Neutrophil (primary cell): ENCODE results near the gene CARF.

Source experiments
- H3K27ac ChIP-seq: fragments of 200-600 bp; sonication (generic); 2 replicates; pipeline ENCODE4 v1.5.1; 2016; ENCODE audit warnings: mild to moderate bottlenecking, moderate library complexity
- H3K27me3 ChIP-seq: fragments of 200-600 bp; sonication (generic); 2 replicates; pipeline ENCODE4 v1.6.0; 2016; ENCODE audit warnings: mild to moderate bottlenecking
- H3K36me3 ChIP-seq: fragments of 200-600 bp; sonication (generic); 2 replicates; pipeline ENCODE4 v1.5.1; 2017
- H3K4me1 ChIP-seq, 2 experiments: fragments of 200-600 bp in 1 of 2; sonication (generic) in 1 of 2; 1 replicate in 1 of 2; 2 replicates in 1 of 2; pipeline versions ENCODE4 v1.5.1 to v1.6.1; 2013 to 2016; ENCODE audit warnings: low read depth in 1 of 2, low read length in 1 of 2, mild to moderate bottlenecking in 1 of 2, moderate library complexity in 1 of 2; ENCODE audit not compliant: control insufficient read depth in 1 of 2, insufficient read depth in 1 of 2
- H3K4me3 ChIP-seq, 2 experiments: fragments of 200-600 bp in 1 of 2; sonication (generic) in 1 of 2; 1 replicate in 1 of 2; 2 replicates in 1 of 2; pipeline ENCODE4 v1.5.1; 2013 to 2016; ENCODE audit warnings: low read depth in 1 of 2, low read length in 1 of 2, mild to moderate bottlenecking in 1 of 2, moderate library complexity in 1 of 2
- H3K9me3 ChIP-seq: fragments of 200-600 bp; sonication (generic); 2 replicates; pipeline ENCODE4 v1.5.1; 2016
- TF ChIP-seq, protein P1 (sequence below): fragments of 200-600 bp; sonication (generic); IDR thresholded peaks from 2 replicates; pipeline ENCODE4 v1.5.1; 2016; ENCODE audit warnings: antibody characterized with exemption

Gene CARF

GRCh38 chr2:203021991-203022390 lies 109.9 kb downstream of the CARF start:
- TF ChIP-seq, protein P1, sequence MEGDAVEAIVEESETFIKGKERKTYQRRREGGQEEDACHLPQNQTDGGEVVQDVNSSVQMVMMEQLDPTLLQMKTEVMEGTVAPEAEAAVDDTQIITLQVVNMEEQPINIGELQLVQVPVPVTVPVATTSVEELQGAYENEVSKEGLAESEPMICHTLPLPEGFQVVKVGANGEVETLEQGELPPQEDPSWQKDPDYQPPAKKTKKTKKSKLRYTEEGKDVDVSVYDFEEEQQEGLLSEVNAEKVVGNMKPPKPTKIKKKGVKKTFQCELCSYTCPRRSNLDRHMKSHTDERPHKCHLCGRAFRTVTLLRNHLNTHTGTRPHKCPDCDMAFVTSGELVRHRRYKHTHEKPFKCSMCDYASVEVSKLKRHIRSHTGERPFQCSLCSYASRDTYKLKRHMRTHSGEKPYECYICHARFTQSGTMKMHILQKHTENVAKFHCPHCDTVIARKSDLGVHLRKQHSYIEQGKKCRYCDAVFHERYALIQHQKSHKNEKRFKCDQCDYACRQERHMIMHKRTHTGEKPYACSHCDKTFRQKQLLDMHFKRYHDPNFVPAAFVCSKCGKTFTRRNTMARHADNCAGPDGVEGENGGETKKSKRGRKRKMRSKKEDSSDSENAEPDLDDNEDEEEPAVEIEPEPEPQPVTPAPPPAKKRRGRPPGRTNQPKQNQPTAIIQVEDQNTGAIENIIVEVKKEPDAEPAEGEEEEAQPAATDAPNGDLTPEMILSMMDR, result no peak
- Histone ChIP-seq H3K27me3 (no peaks in the 10 kb centered on the region), H3K27ac (no peak overlapping the region), H3K4me1 (no peaks in the 10 kb centered on the region), H3K9me3 (no peaks in the 10 kb centered on the region), H3K36me3 (no peaks in the 10 kb centered on the region), H3K4me3 (no peak overlapping the region)

DNA sequence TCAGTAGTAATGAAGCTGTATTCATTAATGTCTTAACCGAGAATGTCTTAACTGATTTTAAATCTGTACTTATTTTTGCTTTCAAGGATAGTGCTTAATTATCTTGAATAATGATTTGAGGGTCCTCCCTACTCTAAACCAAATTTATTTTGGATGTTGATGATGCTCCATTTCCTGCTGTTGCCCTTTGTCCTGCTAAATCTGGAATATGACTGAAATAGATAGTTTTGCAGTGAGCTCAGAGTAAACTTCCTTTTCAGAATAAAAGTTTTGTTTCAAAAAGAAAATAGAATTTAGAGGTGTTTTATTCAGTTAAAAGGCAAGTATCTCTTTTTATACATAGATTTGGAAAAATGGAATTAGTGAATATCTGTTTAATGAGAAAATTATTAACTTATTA lies 110.7 kb downstream of the CARF start:
- Histone ChIP-seq H3K9me3 (no peaks in the 10 kb centered on the region), H3K4me1 (no peaks in the 10 kb centered on the region), H3K36me3 (no peaks in the 10 kb centered on the region), H3K27ac (no peak overlapping the region), H3K4me3 (no peak overlapping the region), H3K27me3 (no peaks in the 10 kb centered on the region)
- TF ChIP-seq, protein P1, result no peak

DNA sequence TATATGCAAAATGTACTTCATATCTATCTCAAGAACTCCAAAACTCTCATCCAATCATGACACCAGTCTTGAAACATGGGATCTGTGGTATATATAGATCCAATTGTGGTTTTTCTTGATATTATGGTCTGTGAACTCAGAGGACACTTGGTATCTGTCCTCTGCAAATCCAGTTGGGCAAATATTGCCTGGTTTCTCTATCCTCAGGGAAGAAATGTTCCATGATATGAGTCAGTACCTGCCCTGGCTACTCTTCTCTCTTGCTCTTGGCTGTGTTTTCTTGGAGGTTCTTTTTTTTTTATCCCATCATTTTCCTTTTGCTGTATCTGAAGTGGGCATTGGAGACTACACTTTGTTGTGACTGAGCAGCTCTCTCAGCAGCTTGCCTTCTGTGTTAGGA lies 113.5 kb downstream of the CARF start:
- TF ChIP-seq, protein P1, result no peak
- no peak overlapping the region for H3K27ac ChIP-seq
- H3K9me3 ChIP-seq, result no peaks in the 10 kb centered on the region
- H3K4me1 ChIP-seq, result no peaks in the 10 kb centered on the region
- no peaks in the 10 kb centered on the region for H3K27me3 ChIP-seq
- no peak overlapping the region for H3K4me3 ChIP-seq
- H3K36me3 ChIP-seq, result no peaks in the 10 kb centered on the region

DNA sequence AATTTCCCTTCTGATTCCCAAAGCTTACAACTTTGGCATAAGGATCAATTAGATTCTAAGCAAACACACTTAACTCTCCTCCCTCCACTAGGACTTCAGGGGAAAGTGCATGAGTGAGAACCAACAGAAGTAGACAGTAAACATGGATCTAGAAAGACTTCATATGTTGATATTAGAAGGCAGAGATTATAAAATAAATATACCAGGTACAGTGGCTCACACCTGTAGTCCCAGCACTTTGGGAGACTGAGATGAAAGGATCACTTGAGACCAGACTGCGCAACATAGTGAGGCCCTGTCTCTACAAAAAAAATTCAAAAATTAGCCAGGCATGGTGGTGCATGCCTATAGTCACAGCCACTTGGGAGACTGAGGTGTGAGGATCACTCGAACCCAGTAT lies 118.5 kb downstream of the CARF start:
- Histone ChIP-seq H3K27me3 (no peaks in the 10 kb centered on the region), H3K27ac (no peak overlapping the region), H3K36me3 (no peaks in the 10 kb centered on the region), H3K4me1 (no peaks in the 10 kb centered on the region), H3K9me3 (no peaks in the 10 kb centered on the region), H3K4me3 (no peak overlapping the region)
- TF ChIP-seq, protein P1, result no peak

- TF ChIP-seq, protein P1, result no peak
Measured at GRCh38 chr2:203030991-203031390, 118.9 kb downstream of the CARF start.

GRCh38 chr2:203033395-203033794 lies 121.3 kb downstream of the CARF start:
- Histone ChIP-seq H3K36me3 (no peaks in the 10 kb centered on the region), H3K9me3 (no peaks in the 10 kb centered on the region), H3K4me3 (no peak overlapping the region), H3K27me3 (no peaks in the 10 kb centered on the region), H3K27ac (no peak overlapping the region), H3K4me1 (no peaks in the 10 kb centered on the region)
- TF ChIP-seq, protein P1, result no peak

More at GRCh38 chr2:203030991-203031390, 118.9 kb downstream of the CARF start:
- no peaks in the 10 kb centered on the region for H3K4me1 ChIP-seq
- no peak overlapping the region for H3K4me3 ChIP-seq
- no peaks in the 10 kb centered on the region for H3K36me3 ChIP-seq
- H3K27ac ChIP-seq, result no peak overlapping the region
- H3K27me3 ChIP-seq, result no peaks in the 10 kb centered on the region
- no peaks in the 10 kb centered on the region for H3K9me3 ChIP-seq
